ENCODE measurements around the gene GOLGA6B.
"Not testable (repeated sequence)": the region's sequence is repeated elsewhere in the genome, so short reads cannot be mapped to it uniquely, and the experiment has no call there.

The GOLGA6B gene

GRCh38 chr15:72654397-72654796 is at the start of gene GOLGA6B:
Gene GOLGA6B, plus strand, starts transcription at chr15:72654697. Its CDS starts 41 bp downstream, at chr15:72654738.
- DNase-seq (ENCODE audit: low spot score) = not testable (repeated sequence)

- DNase-seq (ENCODE audit: low spot score) = no peak
Observed at GRCh38 chr15:72604794-72605193, 49.7 kb upstream of the GOLGA6B start.

- not testable (repeated sequence) for DNase-seq (ENCODE audit: low spot score)
Observed at GRCh38 chr15:72608084-72608483, 46.4 kb upstream of the GOLGA6B start.

GRCh38 chr15:72609862-72610261 is 44.6 kb upstream of the GOLGA6B start:
- DNase-seq (ENCODE audit: low spot score) = no peak

- not testable (repeated sequence) for DNase-seq (ENCODE audit: low spot score)
Observed at GRCh38 chr15:72612324-72612723, 42.2 kb upstream of the GOLGA6B start.

- no peak for DNase-seq (ENCODE audit: low spot score)
Observed at GRCh38 chr15:72614810-72615532, 39.5 kb upstream of the GOLGA6B start.

- not testable (repeated sequence) for DNase-seq (ENCODE audit: low spot score)
Observed at GRCh38 chr15:72615533-72616233, 38.8 kb upstream of the GOLGA6B start.

- no peak for DNase-seq (ENCODE audit: low spot score)
Observed at GRCh38 chr15:72616491-72617210, 37.8 kb upstream of the GOLGA6B start.

GRCh38 chr15:72623854-72624253 is 30.6 kb upstream of the GOLGA6B start:
- DNase-seq (ENCODE audit: low spot score) = not testable (repeated sequence)

GRCh38 chr15:72626153-72626552 is 28.3 kb upstream of the GOLGA6B start:
- DNase-seq (ENCODE audit: low spot score) = not testable (repeated sequence)

GRCh38 chr15:72628249-72629067 is 26.0 kb upstream of the GOLGA6B start:
- DNase-seq (ENCODE audit: low spot score) = not testable (repeated sequence)

GRCh38 chr15:72629068-72629570 is 25.4 kb upstream of the GOLGA6B start:
- DNase-seq (ENCODE audit: low spot score) = not testable (repeated sequence)

- DNase-seq (ENCODE audit: low spot score) = peak; percentile 70
Observed at GRCh38 chr15:72636519-72637282, 17.8 kb upstream of the GOLGA6B start.

- DNase-seq (ENCODE audit: low spot score) = not testable (repeated sequence)
Observed at GRCh38 chr15:72639759-72640483, 14.6 kb upstream of the GOLGA6B start.

GRCh38 chr15:72642271-72642670 is 12.2 kb upstream of the GOLGA6B start:
- DNase-seq (ENCODE audit: low spot score) = not testable (repeated sequence)

- DNase-seq (ENCODE audit: low spot score) = not testable (repeated sequence)
Observed at GRCh38 chr15:72648631-72649253, 5.8 kb upstream of the GOLGA6B start.

- not testable (repeated sequence) for DNase-seq (ENCODE audit: low spot score)
Observed at GRCh38 chr15:72656014-72656413, 1.5 kb downstream of the GOLGA6B start.

- DNase-seq (ENCODE audit: low spot score) = not testable (repeated sequence)
Observed at GRCh38 chr15:72661081-72661480, 6.6 kb downstream of the GOLGA6B start.

- DNase-seq (ENCODE audit: low spot score) = not testable (repeated sequence)
Observed at GRCh38 chr15:72663931-72664330, 9.4 kb downstream of the GOLGA6B start.
